H9 (cell line): ENCODE data around the gene AXIN1. TPM values are rescaled to one million over a fixed set of nuclear protein-coding genes. Genes with fewer than 3 reads are reported as not detected.

Source experiments
- DNase-seq: peaks from one replicate; pipeline ENCODE4 v3.0.0-alpha.2; 2017
- H2AFZ ChIP-seq: one replicate; pipeline ENCODE4 v1.6.1; 2013; ENCODE audit warnings: mild to moderate bottlenecking, low read length, control low read depth, moderate library complexity
- H2AK5ac ChIP-seq: 2 replicates; pipeline ENCODE4 v1.6.1; 2013; ENCODE audit warnings: low read length, control low read depth, mixed read lengths; ENCODE audit not compliant: insufficient read length
- H2BK120ac ChIP-seq: one replicate; pipeline ENCODE4 v1.6.1; 2013; ENCODE audit warnings: low read depth, mild to moderate bottlenecking, low read length, control low read depth, inconsistent platforms; ENCODE audit not compliant: poor library complexity, severe bottlenecking
- H2BK12ac ChIP-seq: 2 replicates; pipeline ENCODE4 v1.6.1; 2013; ENCODE audit warnings: low read length, control low read depth, mixed read lengths, low read depth; ENCODE audit not compliant: insufficient read length
- H2BK15ac ChIP-seq: 2 replicates; pipeline ENCODE4 v1.6.1; 2013; ENCODE audit warnings: low read depth, low read length, control low read depth
- H2BK20ac ChIP-seq: one replicate; pipeline ENCODE4 v1.6.1; 2013; ENCODE audit warnings: low read depth, mild to moderate bottlenecking, low read length, control low read depth, inconsistent platforms; ENCODE audit not compliant: poor library complexity, severe bottlenecking
- H2BK5ac ChIP-seq: 2 replicates; pipeline ENCODE4 v1.6.1; 2013; ENCODE audit warnings: low read length, control low read depth, mixed read lengths; ENCODE audit not compliant: insufficient read length
- H3K14ac ChIP-seq: 2 replicates; pipeline ENCODE4 v1.6.1; 2013; ENCODE audit warnings: low read length, control low read depth; ENCODE audit not compliant: insufficient read depth
- H3K18ac ChIP-seq: 2 replicates; pipeline ENCODE4 v1.6.1; 2013; ENCODE audit warnings: low read depth, mild to moderate bottlenecking, mixed read lengths, low read length, control low read depth; ENCODE audit not compliant: insufficient read length
- H3K23ac ChIP-seq: 2 replicates; pipeline ENCODE4 v1.6.1; 2013; ENCODE audit warnings: low read length, control low read depth, mixed read lengths, low read depth; ENCODE audit not compliant: insufficient read length
- H3K23me2 ChIP-seq: 2 replicates; pipeline ENCODE4 v1.6.1; 2013; ENCODE audit warnings: low read depth, mild to moderate bottlenecking, mixed read lengths, low read length, control low read depth; ENCODE audit not compliant: insufficient read length, poor library complexity, severe bottlenecking
- H3K27ac ChIP-seq: 2 replicates; pipeline ENCODE4 v1.5.1; 2013; ENCODE audit warnings: low read length, control low read depth, mixed read lengths, low read depth; ENCODE audit not compliant: insufficient read length
- H3K27me3 ChIP-seq: 2 replicates; pipeline ENCODE4 v1.6.1; 2013; ENCODE audit warnings: low read length, control low read depth, inconsistent platforms; ENCODE audit not compliant: insufficient read depth
- H3K4ac ChIP-seq: 2 replicates; pipeline ENCODE4 v1.6.1; 2013; ENCODE audit warnings: low read depth, mild to moderate bottlenecking, control low read depth, inconsistent platforms, low read length, moderate library complexity
- H3K4me1 ChIP-seq: 2 replicates; pipeline ENCODE4 v1.6.1; 2013; ENCODE audit warnings: low read length, control low read depth, inconsistent platforms; ENCODE audit not compliant: insufficient read depth
- H3K4me2 ChIP-seq: 2 replicates; pipeline ENCODE4 v1.6.1; 2013; ENCODE audit warnings: low read length, control low read depth, mixed read lengths; ENCODE audit not compliant: insufficient read length, insufficient read depth
- H3K56ac ChIP-seq: 2 replicates; pipeline ENCODE4 v1.6.1; 2013; ENCODE audit warnings: low read depth, mild to moderate bottlenecking, mixed read lengths, low read length, control low read depth; ENCODE audit not compliant: insufficient read length
- H3K79me1 ChIP-seq: 2 replicates; pipeline ENCODE4 v1.6.1; 2013; ENCODE audit warnings: low read depth, mild to moderate bottlenecking, moderate library complexity, low read length, control low read depth, inconsistent platforms; ENCODE audit not compliant: insufficient read depth, poor library complexity, severe bottlenecking
- H3K79me2 ChIP-seq: 2 replicates; pipeline ENCODE4 v1.6.1; 2013; ENCODE audit warnings: low read length, control low read depth, inconsistent platforms; ENCODE audit not compliant: insufficient read depth
- H3K9ac ChIP-seq: 2 replicates; pipeline ENCODE4 v1.6.1; 2013; ENCODE audit warnings: low read length, control low read depth, mixed read lengths; ENCODE audit not compliant: insufficient read length; ENCODE audit errors: extremely low read depth
- H3K9me3 ChIP-seq: one replicate; pipeline ENCODE4 v1.6.1; 2013; ENCODE audit warnings: low read depth, low read length, inconsistent platforms; ENCODE audit not compliant: control insufficient read depth
- H3T11ph ChIP-seq: one replicate; pipeline ENCODE4 v1.6.1; 2013; ENCODE audit warnings: mild to moderate bottlenecking, low read length, control low read depth, inconsistent platforms
- H4K20me1 ChIP-seq: one replicate; pipeline ENCODE4 v1.6.1; 2013; ENCODE audit not compliant: control insufficient read depth, insufficient read length, insufficient read depth
- H4K5ac ChIP-seq: 2 replicates; pipeline ENCODE4 v1.6.1; 2013; ENCODE audit warnings: low read depth, mild to moderate bottlenecking, mixed read lengths, low read length, control low read depth; ENCODE audit not compliant: insufficient read length
- H4K8ac ChIP-seq: replicated peaks from 2 replicates; pipeline ENCODE4 v1.6.1; 2013; ENCODE audit warnings: low read length, control low read depth, mixed read lengths, low read depth; ENCODE audit not compliant: insufficient read length
- H4K91ac ChIP-seq: 2 replicates; pipeline ENCODE4 v1.6.1; 2013; ENCODE audit warnings: low read depth, mild to moderate bottlenecking, moderate library complexity, mixed read lengths, low read length, control low read depth; ENCODE audit not compliant: insufficient read length
- H3K27ac Mint-ChIP-seq, 3 experiments: 2 replicates in 2 of 3; 3 replicates in 1 of 3; pipeline ENCODE4 v1.8.0; 2020 to 2021; ENCODE audit warnings: mixed read lengths in 3 of 3, mild to moderate bottlenecking in 1 of 3, moderate library complexity in 1 of 3
- H3K27me3 Mint-ChIP-seq: 2 replicates; pipeline ENCODE4 v1.8.0; 2021; ENCODE audit warnings: low read depth, mild to moderate bottlenecking, moderate library complexity, mixed read lengths
- H3K36me3 Mint-ChIP-seq, 3 experiments: 2 replicates in 2 of 3; 3 replicates in 1 of 3; pipeline ENCODE4 v1.8.0; 2020 to 2021; ENCODE audit warnings: low read depth in 3 of 3, mixed read lengths in 3 of 3; ENCODE audit not compliant: insufficient read depth in 1 of 3
- H3K4me1 Mint-ChIP-seq, 2 experiments: 2 replicates each; pipeline ENCODE4 v1.8.0; 2020; ENCODE audit warnings: mixed read lengths in 2 of 2
- H3K4me3 Mint-ChIP-seq, 2 experiments: 2 replicates in 1 of 2; 3 replicates in 1 of 2; pipeline ENCODE4 v1.8.0; 2020 to 2021; ENCODE audit warnings: mild to moderate bottlenecking in 2 of 2, mixed read lengths in 2 of 2, moderate library complexity in 1 of 2
- H3K9me3 Mint-ChIP-seq, 2 experiments: 2 replicates in 1 of 2; 3 replicates in 1 of 2; pipeline ENCODE4 v1.8.0; 2020; ENCODE audit warnings: mild to moderate bottlenecking in 2 of 2, mixed read lengths in 2 of 2, moderate library complexity in 1 of 2
- CTCF ChIP-seq: fragments of 200-600 bp; sonication (generic); conservative IDR thresholded peaks from 3 replicates; pipeline ENCODE4 v1.8.0; 2021; ENCODE audit warnings: antibody characterized with exemption, mild to moderate bottlenecking
- WGBS: extraction: QIAGEN DNeasy Blood & Tissue Kit; methylation state at CpG from one replicate; pipeline ENCODE4 v1.1.7; 2013; ENCODE audit warnings: missing lambda C conversion rate, low lambda C conversion rate, mixed read lengths; ENCODE audit not compliant: insufficient read length; ENCODE audit errors: extremely low coverage; 5-methylcytosine and 5-hydroxymethylcytosine counted together
- total RNA-seq: library from RNA; stranded (reverse); gene quantifications from 2 replicates; pipeline ENCODE4 v1.2.1, GENCODE V29; 2021

Gene AXIN1
- total RNA-seq, 1 experiment from 2014 or later, result 50.9 TPM

GRCh38 chr16:296806-297510 is 55.6 kb downstream of the AXIN1 start:
- no peak overlapping the region for H3K14ac ChIP-seq
- H3K4me1 Mint-ChIP-seq, result no peaks in the 10 kb centered on the region
- H4K20me1 ChIP-seq, result no peaks in the 10 kb centered on the region
- H3K27me3 ChIP-seq, result no peaks in the 10 kb centered on the region
- TF ChIP-seq CTCF, result no peak
- no peaks in the 10 kb centered on the region for H3K23me2 ChIP-seq
- H3K27ac ChIP-seq, result no peak overlapping the region
- H3K4me3 Mint-ChIP-seq, result no peak overlapping the region
- WGBS, result no CpG with 5 or more reads among the region's 37 CpGs
- H3K56ac ChIP-seq, result no peak overlapping the region
- peak overlapping the region in 1 of 3 experiments; percentile 57; a peak in 1 of 7 replicates for H3K27ac Mint-ChIP-seq
- no peak overlapping the region for H2BK20ac ChIP-seq
- no peak overlapping the region for H2BK15ac ChIP-seq
- H2AK5ac ChIP-seq, result no peak overlapping the region
- H3K79me2 ChIP-seq, result no peaks in the 10 kb centered on the region
- no peak overlapping the region for H4K5ac ChIP-seq
- no peak overlapping the region for H3K23ac ChIP-seq
- no peaks in the 10 kb centered on the region for H3K4me1 ChIP-seq
- H3K9ac ChIP-seq, result no peak overlapping the region
- H3T11ph ChIP-seq, result no peak overlapping the region
- DNase-seq, result no peak
- no peaks in the 10 kb centered on the region for H3K79me1 ChIP-seq
- no peak overlapping the region for H3K4ac ChIP-seq
- H3K18ac ChIP-seq, result no peak overlapping the region
- H2AFZ ChIP-seq, result no peak overlapping the region
- H2BK5ac ChIP-seq, result no peak overlapping the region
- H3K4me2 ChIP-seq, result no peak overlapping the region
- no peak overlapping the region for H4K8ac ChIP-seq
- no peaks in the 10 kb centered on the region for H3K27me3 Mint-ChIP-seq
- no peaks in the 10 kb centered on the region for H3K9me3 ChIP-seq
- H3K36me3 Mint-ChIP-seq, result peaks cover 10 to 30% (median 20%) of the 10 kb centered on the region in 3 experiments; a peak in 6 of 7 replicates
- H3K9me3 Mint-ChIP-seq, result no peaks in the 10 kb centered on the region
- H4K91ac ChIP-seq, result no peak overlapping the region
- no peak overlapping the region for H2BK120ac ChIP-seq
- H2BK12ac ChIP-seq, result no peak overlapping the region
